NCI-H1105 (cell line): ENCODE measurements around the gene TRIM67.
"Not testable (repeated sequence)": the region's sequence is repeated elsewhere in the genome, so short reads cannot be mapped to it uniquely, and the experiment has no call there.

Experiments used
- DNase-seq: peaks from one replicate; lab custom pipeline; 2025; lab: John Stamatoyannopoulos, UW

Gene TRIM67

DNA sequence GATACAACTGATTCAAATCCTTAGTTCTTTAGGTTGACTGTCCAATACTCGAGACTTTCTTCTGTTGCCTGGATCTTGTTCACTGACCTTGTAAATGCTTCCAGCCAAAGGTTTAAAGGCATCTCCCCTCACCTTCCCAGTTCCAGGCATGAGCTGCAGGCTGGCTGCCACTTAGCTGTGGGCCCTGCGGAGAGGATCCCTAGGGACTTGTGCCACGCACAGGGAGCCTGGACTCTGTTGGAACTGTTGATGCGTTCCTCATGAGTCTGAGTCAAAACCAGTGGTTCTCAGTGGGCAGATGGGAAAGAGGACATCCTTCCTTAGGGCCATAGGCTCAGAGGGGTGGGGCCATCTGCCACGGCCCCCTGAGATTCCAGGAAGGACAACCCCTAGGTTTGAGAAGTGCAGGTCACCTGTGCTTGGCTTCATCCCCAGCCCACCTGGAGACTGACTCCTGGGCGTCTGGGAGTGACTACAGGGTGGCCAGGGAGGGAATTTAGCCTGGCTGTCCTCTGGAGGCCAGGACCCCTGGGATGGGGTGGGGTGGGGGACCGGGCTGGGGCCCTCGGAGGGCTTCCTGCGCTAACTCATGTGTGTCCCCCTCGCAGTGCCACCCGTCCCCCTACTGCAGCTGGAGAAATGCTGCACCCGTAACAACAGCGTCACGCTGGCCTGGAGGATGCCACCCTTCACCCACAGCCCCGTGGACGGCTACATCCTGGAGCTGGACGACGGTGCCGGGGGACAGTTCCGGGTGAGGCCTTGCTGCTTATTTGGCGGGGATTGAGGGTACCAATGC lies 41.6 kb downstream of the TRIM67 start:
- DNase-seq = no peak

DNA sequence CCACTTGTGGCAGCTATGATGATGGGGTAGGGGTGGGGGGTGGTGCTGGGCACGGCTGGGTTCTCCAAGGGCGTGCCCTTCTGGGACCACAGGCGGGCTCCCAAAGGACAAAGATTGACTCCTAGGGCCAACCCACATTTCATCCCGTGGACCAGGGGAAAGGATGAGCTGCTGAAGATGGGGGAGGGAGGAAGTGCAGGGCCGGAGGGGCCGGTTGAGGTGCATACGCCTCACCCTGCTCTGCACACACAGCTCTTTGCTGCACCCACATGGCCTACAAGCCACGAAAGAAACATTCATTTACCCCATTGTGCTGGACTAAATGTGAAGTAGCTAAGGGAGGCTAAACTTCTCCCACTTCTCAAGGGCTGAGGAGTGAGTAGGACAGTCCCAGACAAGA lies 45.0 kb downstream of the TRIM67 start:
- DNase-seq = no peak

DNA sequence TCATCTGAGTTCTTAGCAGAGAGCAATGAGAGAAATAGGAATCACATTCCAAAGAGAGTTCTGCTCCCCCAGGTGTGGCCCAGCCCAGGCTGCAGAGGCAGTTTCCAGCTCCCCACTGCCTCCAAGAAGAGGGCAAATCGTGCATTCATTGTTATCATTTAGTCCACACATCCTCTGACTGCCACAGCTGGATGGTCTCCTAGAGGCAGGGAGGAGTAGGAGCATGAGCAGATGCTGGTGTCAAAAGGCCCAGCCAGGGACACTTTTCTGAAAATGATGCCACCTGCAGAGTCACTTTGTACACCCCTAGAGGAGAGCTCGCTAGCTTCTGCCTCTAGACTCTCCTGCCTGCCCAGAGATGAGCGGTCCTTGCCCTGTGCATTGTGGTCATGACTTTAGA lies 45.6 kb downstream of the TRIM67 start:
- DNase-seq = no peak

DNA sequence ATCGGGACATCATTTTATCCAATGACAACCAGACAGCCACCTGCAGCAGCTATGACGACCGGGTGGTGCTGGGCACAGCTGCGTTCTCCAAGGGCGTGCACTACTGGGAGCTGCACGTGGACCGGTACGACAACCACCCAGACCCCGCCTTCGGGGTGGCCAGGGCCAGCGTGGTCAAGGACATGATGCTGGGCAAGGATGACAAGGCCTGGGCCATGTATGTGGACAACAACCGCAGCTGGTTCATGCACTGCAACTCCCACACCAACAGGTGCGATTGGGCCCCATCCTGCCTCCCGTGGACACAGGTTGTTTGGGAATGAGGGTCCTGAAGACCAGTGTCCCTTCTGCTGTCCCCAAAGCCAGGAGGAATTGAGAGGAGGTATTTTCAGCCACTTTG lies 47.1 kb downstream of the TRIM67 start:
- DNase-seq = no peak

DNA sequence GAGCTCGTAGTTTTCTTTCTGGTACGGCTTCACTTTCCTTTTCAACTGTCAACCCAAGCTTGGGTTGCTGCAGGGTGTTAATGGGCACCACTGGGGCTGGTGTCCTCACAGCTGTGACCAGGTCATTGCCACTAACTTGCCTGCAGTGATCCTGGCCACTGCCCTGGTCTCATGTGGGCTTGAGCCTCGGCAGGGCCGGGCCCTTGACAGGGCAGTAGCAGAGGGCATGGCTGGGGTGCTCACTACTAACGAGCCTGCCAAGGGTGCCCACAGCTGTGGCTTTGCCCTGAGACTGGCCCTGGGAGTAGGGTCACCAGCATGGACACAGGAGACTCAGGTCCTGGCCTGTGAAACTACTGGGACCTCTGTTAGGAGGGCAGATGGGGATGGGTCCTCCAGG lies 47.7 kb downstream of the TRIM67 start:
- DNase-seq = no peak

DNA sequence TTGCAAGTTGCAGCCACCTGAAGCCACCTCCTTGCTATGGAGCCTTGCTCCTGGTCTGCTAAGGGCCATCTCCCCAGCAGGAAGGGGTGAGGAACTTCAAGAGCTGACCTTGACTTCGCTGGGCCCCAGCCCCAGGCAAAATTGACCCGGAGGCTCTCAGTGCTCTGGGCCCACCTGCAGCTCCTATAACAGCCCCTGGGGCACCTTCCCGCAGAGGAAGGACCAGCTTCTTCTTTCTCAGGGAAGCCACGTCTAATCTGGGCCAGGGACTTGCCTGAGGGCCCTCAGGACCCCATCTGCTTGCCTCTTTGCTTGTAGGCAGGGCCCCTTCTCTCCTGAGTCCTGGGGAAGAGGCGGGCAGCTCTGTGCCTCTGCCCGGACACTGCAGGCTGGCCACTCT lies 48.3 kb downstream of the TRIM67 start:
- no peak for DNase-seq

DNA sequence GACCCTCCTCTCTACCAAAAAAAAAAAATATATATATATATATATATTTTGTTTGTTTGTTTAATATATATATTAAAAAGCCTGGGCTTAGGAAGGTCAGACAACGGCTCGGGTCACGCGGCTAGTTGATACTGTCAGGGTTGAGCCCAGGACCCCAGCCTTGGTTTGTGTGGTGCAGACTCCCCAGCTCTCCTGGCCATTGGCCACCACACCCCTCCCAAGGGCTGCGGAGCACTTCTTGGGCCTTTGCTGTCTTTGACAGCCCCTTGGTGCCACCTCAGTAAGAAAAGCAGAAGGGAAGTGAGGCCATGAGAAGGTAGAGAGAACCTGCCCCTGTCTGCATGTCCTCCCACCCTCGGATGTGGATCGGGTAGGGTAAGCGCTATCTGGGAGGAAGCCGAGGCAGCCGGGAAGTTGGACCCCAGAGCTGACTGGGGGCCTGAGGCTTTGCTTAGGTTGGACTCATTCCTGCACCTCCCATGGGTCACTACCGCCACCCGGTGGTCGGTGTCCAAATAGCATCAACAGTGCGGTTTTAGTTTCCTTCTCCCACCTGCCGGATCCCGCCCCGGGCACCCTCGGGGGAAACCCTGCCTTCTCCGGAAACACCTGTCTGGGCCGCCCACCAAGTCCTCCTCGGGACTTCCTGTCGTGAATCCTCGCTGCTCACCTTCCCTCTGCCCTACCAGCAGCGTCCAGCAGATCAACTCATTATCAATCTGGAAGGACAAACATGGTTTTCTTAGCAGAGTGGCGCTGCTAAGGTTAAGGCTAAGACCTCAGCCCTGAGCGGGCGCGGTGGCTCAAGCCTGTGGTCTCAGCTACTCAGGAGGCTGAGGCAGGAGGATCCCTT lies 49.4 kb downstream of the TRIM67 start:
- DNase-seq = peak; percentile 56

DNA sequence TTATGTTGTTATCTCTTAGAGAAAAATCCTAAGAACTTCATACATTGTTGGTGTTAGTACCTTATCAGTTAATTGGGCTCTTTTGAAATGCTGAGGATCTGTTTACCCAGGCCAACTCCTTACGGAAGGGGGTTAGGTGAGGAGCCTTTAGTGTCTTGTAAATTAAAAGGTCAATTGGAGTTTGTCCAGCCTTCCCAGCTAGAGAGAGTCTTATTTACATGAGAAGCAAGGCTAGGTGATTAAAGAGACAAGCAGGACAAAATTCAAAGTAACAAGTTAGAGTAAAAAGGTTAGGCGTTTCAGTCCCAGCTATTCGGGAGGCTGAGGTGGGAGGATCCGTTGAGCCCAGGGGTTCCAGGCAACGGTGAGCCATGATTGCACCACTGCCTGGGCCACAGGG lies 50.4 kb downstream of the TRIM67 start:
- DNase-seq = not testable (repeated sequence)

DNA sequence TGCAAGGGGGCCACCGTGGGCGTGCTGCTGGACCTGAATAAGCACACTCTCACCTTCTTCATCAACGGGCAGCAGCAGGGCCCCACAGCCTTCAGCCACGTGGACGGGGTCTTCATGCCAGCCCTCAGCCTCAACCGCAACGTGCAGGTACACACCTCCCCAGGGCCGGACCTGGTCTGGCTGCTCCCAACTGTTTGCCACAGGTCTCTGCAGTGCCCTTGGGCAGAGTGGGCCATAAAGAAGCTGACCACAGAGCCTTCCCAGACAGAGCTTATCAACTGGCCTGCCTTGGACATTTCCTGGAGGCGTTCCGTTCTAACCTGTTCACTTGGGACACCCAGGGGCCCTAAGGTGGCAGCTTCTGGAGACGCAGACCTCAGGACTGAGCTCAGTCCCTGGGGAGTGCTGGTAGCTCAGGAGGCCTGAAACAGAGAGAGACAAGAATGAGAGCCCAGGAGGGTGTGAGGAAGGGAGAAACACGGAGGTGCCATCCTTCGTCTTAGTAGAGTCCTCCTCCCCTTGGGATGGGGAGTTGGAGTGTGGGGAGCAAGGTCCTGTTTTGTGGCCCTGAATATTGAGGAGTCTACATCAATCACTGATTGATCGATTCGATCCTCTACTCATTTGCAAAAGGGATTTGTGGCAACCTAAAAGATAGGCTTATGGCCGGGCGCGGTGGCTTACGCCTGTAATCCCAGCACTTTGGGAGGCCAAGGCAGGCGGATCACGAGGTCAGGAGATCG lies 52.1 kb downstream of the TRIM67 start:
- no peak for DNase-seq

DNA sequence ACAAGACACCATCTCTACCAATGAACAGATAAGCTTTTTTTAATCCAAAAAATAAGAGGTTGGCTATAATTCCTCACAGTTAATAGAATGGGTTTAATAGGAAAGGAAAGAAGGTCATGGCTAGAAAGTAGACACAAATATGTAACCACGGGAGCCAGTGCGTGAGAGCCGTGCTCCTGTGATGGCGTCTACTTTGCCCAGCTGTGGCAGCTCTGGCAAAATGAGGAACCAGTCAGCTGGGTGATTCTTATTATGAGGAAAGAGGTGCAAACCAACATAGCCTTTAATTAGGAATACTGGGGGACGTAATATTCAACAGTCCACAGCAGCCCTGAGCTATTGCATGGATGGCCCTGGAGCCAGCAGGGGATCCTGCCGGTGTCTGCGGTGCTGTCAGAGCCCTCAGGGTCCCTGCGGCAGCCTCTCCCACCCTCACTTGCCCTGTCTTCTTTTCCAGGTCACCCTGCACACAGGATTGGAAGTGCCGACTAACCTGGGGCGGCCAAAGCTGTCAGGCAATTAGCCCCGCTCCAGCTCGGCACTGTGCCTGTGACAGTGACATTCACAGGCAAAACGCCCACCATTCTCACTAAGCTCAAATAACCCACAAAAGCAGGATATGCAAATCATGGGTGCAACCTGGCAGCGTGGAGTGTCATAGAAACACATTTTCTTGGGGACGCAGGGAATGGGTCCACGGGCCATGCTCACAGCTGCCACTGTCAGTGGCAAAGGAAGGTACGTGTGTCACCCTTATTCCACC lies 53.2 kb downstream of the TRIM67 start:
- no peak for DNase-seq

DNA sequence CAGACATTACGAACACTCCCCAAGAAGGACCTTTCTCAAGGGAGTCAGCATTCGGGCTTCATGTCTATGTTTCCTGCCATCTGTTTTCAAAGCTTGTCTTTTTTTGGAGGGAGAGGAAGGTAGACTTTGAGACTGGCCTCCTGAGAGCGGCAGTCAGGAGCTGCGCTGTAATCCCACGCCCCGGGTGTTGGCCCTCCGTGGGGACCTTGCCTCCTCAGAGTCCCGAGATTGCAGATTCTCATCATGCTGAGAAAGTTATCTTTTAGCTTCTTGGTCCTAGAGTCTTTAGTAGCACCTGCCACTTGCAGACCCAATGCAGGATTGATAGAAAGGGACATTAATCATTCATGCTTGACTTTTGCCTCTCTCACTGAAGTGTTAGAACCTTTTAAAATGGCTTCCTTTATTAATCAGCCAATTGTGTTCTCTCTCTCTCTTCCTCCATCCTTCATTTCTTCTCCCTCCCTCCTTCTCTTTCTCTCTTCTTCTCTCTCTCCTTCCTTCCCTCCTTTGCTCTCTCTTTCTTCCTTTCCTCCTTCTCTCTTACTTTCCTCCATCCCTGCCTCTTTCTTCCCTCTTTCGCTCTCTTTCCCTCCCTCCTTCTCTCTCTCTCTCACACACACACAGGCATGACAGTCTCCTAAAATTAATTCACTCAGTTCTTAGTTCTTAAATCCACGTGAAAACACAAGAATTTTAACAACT lies 54.0 kb downstream of the TRIM67 start:
- DNase-seq = no peak

DNA sequence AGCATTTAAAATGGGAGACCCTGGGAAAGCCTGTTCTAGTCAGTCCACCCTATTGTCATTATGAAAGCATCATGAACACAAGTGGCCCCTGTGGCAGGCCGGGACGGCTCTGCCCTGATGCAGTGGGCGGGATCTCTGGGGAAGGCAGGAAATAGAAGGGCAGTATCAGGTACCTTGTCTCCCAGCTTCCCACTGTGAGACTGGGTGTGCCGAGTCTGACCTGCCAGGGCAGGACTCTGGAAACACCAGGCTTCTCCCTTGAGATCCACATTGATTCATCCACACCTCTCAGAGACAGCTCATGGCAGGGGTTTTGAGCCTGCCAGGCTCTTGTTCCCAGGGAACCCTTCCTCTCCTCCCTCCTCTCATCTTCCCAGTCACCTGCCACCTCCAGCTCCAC lies 54.6 kb downstream of the TRIM67 start:
- no peak for DNase-seq

DNA sequence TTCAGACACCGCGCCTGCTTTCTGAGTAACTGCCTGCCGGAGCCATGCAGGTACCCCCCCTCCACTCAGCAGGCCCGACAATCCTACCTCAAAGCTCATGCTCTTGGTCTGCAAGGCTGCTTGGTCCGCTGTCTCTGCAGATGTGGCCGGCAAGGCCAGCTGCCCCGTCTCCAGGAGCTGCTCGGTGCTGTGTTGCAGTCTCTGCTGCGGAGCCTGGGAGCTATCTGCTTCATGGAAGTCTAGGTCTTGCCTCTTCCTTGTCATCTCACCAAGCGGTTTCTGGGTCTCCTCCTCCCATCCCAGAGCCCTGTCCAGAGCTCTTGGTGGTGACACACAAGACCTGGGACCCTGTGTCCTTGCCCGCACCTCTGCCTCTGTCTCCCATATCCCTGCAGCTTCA lies 55.2 kb downstream of the TRIM67 start:
- DNase-seq = no peak

DNA sequence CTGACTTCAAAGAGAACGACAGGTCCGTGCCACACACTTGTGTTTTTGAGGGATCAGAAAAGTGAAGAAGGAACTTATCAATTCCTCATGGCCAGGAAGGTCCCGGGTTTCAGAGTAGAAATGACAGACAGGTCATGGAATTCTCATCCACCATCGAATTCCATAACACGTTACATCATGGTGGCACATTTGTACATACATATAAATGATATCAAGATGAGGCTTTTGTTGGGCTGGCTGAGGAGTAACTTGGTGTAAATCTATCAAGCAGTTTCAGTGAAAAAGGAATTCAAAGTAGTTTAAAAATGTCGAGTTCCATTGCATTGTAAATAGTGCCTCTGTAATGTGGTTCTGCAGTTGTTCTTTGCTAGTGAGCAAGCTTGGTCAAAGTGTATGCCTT lies 56.2 kb downstream of the TRIM67 start:
- no peak for DNase-seq

DNA sequence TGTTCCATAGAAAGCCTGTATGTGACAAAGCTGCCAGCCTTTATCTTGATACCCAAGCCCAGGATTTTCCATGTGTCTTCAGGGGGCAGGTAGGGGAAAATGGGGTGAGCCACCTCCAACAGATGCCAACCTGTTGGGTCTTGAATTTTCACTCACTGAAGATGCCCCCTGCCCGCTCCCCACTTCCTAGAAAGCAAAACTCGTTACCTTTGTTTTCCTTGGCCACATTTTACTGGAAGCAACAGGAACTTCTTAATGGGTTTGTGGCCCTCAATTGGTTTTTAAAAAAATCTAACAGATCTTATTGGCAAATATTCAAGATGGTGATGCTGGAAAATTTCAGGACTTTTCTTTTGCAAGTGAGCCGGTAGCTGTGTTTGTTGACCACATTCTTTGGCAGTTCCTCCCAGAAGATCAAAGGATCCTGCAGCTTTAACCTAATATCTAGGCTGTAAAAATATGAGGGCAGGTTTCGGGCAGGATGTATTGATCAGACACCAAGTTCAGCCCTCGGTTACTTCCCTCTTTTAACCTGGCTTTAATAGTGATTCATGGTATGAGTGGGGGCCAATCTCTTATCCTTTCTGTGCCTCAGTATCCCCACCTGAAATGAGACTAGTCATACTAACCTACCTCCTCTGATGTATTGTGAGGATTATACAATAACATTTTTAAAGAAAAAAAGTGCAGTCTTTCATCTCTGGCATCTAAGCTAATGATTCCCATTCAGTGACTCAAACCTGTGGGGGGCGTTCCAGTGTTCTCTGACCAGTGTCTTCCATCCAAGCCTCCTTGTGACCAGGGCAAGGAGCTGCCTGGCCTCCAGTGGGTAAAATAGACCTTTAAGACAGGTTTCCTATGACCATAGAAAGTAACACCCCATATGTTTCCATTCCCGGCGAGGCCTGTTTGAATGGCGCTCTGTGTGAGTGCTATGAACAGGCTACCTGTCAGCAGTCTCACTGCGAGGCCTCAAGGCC lies 57.9 kb downstream of the TRIM67 start:
- DNase-seq = no peak

DNA sequence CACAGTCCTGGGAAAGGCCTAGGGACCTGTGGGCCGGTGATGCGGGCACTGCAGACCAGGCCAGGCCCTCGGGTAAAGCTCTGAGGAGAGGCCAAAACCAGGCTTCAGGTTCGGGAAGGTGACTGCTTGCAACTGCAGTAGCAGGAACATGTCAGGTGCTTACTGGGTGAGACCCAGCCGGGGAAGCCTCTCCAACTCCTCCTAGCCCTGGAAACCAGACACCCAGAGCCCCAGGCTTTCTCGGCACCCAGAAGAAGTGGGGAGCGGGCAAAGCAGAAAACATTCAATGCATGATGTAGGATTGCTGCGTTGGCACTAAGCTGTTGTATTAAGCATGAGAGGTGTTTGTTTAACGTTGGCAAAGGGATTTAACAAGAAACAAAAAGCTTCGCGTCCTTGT lies 58.9 kb downstream of the TRIM67 start:
- DNase-seq = no peak

DNA sequence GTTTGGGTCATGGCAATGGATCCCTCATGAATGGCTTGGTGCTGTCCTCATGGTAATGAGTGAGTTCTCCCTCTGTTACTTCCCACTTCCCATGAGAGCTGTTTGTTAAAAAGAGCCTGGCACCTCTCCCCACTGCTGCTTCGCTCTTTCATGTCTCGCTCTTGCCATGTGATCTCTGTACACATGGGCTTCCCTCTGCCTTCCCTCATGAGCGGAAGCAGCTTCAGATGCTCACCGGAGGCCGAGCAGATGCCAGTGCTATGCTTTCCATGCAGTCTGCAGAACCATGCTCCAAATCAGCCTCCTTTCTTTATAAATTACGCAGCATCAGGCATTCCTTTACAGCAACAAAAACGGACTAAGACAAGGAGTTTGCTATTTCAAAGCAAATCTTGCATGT lies 64.3 kb downstream of the TRIM67 start:
- no peak for DNase-seq

DNA sequence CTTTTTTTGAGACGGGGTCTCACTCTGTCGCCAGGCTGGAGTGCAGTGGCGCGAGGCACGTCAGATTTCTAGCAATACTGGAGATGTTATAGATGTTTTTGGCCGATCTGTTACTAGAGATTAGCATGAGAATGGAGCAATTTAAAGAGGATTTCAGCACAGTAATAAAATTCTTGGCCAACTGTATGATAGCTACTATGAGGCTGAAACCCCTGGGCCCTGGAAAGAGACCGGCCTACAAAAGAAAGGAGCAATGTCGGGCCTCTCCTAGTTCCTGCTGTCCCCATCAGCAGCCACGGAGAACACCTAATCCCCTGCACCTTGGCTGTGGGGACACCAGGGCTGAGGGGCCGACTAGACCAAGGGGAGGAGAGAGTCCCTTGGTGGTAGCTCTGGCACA lies 69.7 kb downstream of the TRIM67 start:
- no peak for DNase-seq

DNA sequence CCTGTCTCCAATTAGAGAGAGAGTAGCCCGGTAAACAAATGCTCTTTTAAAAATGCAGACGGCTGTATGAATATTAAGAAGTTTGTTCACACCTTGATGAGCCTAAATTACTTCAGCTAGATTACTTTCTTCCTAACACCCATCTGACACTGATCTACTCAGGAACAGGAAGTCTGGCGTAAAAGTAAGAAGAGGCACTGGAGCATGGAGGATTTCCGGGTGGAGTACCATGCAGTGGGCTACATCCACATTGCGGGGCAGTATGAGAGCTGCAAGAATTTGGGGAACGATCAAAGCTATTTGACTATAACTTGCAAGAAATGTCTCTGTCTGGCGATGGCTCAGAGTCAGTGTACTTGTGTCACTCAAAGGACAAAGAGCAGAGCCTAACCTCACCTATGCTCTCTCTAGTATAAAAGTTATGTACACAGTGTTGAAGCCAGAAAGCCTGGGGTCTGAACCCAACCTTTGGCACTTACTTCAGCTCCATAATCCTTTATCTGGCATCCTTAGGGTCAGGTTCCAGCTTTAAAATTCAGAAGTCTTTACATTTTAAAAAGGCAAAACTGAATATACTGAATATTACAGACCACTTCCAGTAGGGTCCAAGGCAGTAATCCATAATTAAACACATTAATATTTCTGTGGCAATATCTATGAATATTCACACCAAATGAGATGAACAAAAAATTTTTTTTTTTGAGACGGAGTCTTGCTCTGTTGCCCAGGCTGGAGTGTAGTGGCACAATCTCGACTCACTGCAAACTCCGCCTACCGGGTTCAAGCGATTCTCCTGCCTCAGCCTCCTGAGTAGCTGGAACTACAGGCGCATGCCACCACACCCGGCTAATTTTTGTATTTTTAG lies 71.2 kb downstream of the TRIM67 start:
- DNase-seq = no peak
